GM19328 (cell line): ENCODE measurements around the gene GHSR.
"Not testable (repeated sequence)": the region's sequence is repeated elsewhere in the genome, so short reads cannot be mapped to it uniquely, and the experiment has no call there.

Source experiments
- ATAC-seq: cut with Tn5 transposase; IDR thresholded peaks from one replicate; pipeline ENCODE4 v1.9.1; 2021; ENCODE audit warnings: mild to moderate bottlenecking, moderate library complexity; ENCODE audit not compliant: unreplicated experiment

The GHSR gene, protein sequence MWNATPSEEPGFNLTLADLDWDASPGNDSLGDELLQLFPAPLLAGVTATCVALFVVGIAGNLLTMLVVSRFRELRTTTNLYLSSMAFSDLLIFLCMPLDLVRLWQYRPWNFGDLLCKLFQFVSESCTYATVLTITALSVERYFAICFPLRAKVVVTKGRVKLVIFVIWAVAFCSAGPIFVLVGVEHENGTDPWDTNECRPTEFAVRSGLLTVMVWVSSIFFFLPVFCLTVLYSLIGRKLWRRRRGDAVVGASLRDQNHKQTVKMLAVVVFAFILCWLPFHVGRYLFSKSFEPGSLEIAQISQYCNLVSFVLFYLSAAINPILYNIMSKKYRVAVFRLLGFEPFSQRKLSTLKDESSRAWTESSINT

DNA sequence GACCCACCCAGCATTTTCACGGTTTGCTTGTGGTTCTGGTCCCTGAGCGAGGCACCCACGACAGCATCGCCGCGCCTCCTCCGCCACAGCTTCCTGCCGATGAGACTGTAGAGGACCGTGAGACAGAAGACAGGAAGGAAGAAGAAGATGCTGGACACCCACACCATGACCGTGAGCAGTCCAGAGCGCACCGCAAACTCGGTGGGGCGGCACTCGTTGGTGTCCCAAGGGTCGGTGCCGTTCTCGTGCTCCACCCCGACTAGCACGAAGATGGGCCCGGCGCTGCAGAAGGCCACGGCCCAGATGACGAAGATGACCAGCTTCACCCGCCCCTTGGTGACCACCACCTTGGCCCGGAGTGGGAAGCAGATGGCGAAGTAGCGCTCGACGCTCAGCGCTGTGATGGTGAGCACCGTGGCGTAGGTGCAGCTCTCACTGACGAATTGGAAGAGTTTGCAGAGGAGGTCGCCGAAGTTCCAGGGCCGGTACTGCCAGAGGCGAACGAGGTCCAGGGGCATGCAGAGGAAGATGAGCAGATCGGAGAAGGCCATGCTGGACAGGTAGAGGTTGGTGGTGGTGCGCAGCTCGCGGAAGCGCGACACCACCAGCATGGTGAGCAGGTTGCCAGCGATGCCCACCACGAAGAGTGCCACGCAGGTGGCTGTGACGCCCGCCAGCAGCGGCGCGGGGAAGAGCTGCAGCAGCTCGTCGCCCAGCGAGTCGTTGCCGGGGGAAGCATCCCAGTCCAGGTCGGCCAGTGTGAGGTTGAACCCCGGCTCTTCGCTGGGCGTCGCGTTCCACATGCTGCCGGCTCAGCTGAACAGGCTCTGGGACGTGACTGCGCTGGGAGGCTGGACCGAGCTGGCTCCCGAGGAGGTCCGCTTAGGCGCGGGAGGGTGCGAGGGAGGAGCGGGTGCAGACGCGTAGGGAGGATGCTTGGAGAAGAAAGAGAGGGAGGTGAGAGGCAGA lies at the start of gene GHSR:
TSS of gene GHSR (minus strand) at position 846 of the 969 bp plus-strand sequence. CDS start at position 803, 43 bp downstream.
- ATAC-seq = no peak

DNA sequence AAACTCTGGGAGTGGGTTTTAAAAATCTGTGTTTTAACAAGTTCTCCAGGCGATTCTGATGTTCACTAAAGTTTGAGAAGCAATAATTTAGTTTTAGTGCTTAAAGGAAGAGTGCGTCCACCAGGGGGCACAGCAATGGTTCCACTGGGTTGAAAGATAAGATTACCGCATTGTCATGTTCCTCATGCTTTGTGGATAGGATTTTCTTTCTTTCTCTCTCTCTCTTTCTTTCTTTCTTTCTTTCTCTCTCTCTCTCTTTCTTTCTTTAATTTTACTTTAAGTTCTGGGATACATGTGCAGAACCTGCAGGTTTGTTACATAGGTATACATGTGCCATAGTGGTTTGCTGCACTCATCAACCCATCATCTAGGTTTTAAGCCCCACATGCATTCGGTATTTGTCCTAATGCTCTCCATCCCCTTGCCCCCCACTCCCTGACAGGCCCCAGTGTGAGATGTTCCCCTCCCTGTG lies 42.0 kb upstream of the GHSR start:
- not testable (repeated sequence) for ATAC-seq

DNA sequence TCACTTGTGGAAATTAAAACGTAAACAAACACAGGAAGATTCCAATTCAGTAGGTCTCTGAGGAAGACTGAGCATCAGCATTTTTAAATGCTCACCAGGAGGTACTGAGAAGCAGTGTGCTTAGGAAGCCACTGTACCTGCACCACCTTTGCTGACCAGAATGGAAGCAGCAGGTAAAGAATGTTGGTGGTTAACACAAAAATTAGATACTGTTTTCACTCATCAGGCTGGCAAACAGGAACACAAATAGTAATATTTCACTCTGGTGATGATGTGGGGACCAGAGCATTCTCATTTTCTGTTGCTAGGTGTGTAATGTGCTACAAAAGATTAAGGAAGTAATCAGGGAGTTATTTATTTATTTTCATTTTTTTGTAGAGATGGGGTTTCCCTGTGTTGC lies 29.9 kb upstream of the GHSR start:
- ATAC-seq = no peak

DNA sequence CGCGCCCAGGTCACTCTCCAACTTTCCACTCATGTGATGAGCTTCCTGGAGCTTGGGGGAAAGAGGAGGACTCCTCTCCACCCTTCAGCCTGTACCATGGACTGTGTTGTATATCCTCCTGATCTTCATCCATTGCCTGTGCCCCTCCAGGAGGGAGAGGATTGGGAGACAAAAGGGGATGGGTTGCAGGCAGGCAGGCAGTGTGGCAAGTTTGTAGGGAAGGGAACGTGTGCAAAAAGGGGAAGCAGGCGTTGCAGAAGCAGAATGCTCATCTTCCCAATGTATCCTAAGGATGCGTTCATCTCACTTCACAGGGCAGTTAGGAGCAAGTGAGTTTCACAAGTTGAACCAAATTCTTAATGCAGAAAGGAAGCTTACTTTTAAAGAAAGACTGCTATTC lies 28.1 kb upstream of the GHSR start:
- ATAC-seq = no peak

DNA sequence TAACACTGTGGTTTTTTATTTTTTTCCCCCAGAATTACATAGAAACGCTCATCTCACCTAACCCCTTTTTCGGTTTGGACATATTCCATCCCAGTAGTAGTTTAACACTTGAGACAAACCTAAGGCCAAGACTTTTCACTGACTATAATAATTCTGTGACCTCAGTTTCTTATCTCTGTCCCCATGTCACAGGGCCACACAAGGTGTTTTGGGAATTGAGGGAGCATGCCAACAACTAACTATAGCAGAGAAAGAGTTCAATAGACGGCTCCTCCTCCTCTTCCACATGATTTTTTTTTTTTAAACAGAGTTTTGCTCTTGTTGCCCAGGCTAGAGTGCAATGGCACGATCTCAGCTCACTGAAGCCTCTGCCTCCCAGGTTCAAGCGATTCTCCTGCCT lies 27.4 kb upstream of the GHSR start:
- ATAC-seq = no peak

DNA sequence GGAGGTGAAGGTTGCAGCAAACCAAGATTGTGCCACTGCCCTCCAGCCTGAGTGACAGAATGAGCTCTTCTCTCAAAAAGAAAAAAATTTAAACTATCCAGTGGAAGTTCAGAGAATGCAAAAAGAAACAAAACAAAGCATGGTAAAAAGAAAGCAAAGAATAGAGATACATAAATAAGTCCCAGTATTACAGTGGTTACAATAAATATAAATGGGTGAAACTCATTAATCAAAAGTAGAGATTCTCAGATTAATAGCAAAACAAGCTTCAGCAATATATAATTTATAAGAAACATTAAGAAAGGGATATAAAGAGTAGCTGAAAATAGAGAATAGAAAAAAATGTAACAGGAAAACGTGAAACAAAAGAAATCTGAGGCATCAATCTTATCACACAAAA lies 23.6 kb upstream of the GHSR start:
- ATAC-seq = no peak

DNA sequence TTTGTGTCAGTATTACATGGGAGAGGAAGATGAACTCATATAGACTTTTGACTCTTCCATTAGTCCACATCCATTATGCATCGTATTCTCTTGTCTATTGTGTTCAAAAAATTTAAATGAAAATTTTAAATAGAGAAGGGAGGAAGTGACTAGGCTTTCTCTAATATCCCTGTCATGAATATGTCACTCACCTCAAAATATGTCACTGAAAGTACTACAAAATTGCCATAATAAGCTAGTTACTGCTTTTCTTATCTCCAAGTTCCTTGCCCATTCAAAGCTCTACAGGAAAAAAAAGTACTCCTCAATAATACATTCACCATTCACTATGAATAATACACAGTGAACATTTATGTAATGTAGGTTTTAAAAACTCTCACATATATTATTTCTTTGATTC lies 22.3 kb upstream of the GHSR start:
- no peak for ATAC-seq

DNA sequence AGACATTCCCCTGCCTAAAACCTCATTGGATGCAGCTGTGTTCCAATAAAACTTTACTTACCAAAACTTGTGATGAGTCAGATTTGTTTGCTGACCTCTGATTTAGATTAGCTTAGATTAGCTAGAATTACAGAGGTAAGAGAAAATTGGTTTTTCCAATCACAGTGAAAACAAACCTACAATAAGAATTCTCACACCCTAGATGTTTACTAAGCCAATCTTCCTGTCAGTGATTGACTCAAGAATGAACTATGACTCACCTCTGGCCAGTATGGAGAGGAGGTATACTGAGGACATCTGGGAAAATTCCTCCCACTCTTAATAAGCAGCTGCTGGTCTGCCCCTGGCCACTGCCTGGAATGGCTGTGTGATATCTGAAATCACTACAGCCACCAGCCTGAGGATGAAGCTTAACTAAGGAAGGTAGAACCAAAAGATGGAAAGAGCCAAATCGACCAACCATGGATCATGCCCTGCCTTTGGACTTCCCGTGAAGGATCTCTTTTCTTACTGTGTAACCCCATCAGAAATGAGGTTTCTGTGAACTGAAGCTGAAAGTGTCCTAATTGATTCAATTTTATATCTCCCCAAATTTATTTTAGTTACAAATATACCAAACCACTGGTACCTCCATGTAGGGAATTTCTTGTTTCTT lies 19.0 kb upstream of the GHSR start:
- ATAC-seq = no peak

DNA sequence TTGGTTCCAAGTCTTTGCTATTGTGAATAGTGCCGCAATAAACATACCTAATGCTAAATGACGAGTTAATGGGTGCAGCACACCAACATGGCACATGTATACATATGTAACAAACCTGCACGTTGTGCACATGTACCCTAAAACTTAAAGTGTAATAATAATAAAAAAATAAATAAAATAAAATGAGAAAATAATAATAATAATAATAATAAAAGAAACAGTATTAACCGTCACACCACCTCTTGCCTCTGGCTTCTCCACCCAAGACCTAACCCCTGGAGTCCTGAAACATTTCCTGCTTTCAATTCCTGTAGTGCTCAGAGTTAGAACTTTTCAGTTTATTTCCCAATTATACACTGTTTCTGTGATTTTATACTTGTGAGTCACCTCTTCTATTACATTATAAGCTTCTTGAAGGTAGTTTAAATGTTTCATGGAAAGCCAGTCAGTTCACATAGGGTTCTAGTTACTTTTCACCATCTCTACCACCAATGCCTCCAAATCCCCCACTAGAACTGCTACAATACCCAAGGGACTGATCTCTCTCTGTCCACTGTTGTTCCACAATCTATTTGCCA lies 18.4 kb upstream of the GHSR start:
- no peak for ATAC-seq

DNA sequence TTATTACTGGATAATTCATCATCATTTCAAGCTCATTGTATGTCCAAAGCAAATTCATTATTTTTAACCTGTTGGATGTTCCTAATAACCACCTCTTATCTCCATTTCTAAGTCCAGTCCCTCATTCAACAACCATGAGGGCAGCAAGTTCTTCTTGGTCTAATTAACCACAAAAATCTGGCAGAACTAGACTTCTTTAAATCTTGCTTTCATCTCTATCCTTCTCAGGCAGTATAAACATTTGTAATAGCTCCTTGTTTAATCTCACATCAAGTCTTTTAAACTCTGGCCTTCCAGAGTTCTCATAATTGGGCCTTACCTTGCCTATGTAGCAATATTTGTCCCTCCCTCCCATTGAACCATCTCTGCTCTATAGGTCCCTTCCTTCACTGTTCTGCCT lies 17.0 kb upstream of the GHSR start:
- ATAC-seq = no peak

DNA sequence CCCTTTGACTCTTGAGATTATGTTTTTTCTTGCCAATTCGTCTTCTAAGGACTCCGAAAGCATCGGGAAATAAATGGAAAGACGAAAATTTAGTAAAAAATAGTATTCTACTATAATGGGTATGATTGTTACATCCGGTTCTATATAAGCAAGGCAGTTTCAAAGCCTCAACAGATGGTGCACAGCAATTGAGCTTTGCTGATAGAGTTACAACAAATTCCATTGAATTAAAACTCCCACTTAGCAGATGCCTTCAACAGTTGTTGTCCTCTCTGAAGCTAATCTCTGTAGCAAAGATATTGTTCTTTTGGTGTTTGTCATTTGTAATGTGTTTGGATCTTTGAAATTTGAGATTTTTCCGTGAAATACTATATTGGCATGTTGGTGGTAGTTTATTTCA lies 16.1 kb upstream of the GHSR start:
- no peak for ATAC-seq

DNA sequence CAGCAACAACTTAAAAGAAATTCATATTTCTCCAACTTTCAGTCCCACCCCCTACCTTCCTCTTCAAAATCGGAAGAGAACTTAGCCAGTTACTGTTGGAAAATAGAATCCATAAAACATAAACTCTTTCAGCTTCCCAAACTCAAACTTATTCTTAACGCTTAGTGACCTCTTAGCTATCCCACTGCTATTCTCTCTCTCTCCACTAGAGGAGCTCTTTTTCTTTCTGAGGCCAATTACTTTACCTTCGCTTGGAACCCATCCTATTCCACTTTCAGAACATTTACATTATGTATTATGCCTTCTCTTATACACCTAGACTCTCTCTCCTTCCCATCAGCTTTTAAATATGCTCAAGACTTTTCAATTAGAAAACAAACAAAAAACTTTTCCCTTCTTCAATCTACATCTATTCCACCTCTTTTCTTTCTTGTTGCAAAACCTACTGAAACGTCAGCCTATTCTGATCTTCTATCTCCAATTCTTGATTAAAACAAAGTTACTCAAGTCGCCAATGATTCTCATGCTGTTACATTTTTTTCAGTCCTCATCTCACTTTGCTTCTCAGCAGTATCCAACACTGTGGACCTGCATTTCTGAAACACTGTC lies 13.4 kb upstream of the GHSR start:
- no peak for ATAC-seq

DNA sequence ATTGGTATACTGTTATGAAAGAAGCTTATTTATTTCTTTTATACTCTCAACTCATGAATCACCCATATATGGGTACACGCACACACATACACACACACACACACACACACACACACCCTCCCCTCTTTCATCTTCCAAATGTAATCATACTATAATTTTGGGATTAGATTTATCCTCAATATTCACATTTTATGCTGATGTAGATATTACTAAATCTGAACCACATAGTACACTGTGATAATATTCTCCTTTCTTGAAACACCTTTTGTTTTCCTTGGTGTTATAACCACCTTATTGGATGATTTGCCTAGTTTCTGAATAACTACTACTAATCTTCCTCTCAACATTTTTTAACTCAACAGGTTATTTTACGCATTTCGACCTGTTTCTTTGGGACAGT lies 8.1 kb upstream of the GHSR start:
- no peak for ATAC-seq

DNA sequence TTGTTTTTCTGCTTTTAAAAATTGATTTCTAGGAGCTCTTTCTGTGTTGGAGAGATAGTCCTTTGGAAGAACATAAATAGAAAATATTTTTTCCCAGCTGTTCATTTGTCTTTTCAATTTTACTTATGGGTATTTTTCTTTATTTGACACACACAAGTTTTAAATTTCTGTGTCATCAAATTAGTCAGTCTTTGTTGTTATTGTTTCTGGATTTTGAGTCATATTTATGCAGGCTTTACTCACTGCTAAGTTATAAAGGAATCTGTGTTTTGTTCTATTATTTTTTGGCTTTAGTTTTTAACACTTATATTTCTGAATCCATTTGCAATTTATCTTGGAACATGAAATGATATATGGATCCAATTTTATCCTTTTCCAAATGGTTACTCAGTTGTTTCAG lies 5.9 kb upstream of the GHSR start:
- ATAC-seq = no peak

DNA sequence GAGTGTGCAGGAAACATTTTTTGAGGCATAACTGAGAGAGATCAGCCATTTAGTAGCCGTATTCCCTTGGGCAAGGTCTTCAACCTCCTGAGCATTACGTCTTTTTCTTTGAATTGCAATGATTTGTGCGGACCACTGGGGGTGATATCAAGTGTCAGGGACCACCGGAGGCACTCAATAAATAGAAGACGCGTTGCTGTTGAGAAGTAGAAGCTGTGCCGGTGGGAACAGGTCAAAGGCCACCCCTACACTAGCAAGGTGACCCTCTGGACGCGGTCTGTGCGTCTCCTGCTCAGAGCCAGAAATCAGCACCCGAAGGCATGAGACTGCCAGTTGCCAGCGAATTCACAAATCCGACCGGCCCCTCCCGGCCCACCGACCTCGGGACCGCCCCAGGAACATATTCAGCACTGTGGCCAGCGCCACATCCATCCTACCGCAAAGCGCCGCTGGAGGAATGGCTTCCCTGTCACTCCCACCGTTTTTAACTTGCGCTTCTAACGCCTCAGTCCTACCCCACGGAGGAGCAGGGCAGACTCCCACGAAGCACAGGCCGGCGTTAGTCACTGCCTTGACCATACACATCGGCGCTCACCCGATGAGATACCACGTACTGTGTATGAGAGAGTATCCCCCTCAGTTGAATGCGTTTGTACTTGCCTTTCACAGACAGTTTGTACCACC lies 1.4 kb upstream of the GHSR start:
- ATAC-seq = no peak

DNA sequence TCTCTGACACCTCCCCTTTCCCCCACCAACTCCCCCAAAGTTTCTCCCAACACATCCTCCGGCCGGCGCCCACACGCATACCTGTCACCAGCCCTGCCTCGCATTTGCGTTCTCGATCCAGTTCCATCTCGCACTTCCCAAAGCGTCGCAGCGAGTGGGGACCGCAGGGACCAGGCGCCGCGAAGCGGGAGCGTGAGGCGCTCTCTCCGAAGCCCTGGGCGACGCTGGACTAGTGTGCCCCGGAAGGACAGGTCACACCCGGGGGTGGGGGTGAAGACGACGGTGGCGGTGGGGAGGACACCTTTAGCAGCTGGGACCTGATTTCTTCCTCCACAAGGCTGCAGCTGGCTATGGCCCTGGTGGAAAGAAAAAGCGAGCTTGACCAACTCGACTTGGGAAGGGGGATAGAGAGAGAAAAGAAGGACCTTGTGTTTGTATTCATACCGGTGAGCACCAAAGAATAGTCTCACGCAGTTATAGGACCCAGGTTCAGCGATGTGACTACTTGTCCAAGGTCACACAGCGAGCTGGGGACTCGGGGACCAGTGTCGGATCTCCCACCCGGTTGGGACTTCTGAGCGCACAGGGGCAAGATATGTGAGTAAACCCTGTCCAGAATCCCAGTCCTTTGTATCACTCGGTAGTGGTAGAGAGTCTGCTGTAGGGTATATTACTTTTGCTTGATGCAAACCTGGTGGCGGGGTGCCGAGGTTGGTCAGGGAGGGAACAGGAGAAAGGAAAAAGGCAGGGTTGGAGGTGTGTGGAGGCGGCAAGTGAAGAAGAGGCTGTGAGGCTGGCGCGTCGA lies 607 bp upstream of the GHSR start:
- no peak for ATAC-seq

DNA sequence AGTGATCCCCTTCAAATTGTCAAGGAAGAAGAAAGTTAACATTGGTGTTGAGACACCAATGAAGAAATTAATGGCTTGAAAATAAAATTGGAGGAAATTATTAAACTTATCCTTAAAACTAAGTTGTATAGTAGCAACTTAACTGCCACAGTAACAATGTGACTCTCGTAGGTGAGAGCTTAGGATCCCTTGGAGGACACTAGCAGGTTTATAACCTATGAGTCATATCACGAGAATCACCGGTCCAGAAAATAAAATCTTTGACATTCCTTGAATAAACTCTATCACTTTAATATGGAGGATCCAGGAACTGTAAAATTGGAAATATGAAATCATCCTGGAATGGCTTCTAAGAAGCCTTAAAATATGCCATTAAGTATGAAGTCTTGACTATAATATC lies 2.1 kb downstream of the GHSR start:
- no peak for ATAC-seq

DNA sequence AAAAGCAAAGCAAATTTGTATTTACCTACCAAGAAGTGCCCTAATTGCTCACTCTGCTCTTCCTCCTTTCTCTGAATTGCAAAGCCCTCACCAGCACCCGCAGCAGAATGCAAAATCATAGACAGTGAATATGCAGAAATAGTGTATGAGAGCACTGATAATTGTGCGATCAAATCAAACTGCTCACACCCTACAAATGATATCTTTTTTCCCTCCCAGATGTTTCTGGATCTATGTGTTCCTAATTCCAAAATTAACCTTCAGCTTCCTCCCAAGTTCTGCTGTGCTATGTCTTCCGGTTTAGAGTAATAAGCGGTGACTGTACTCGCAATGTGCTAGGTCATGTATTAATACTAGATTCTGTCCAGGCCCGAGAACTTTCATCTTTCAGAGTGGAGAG lies 3.4 kb downstream of the GHSR start:
- ATAC-seq = no peak

DNA sequence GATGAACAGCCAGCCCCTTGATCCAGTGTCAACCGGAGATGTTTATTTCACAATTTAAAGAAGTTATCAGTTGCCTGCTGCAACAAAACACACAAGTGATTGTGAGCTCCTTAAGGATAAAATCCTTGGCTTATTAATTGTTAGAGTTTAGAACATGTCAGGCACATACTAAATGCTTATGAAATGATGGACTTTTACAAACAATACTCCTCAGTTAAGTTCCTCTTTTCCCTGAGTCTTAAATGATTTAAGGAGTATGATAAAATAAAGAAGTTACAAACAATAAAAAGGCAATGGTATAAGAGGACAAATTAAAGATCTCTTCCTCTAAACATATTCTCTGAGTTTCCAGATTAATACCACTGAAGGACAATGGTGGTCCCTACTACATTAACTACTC lies 5.7 kb downstream of the GHSR start:
- no peak for ATAC-seq
